Activated CD4-positive, alpha-beta T cell treated with anti-CD3 and anti-CD28 coated beads for 24 hours (primary cell): ENCODE results near the gene FXR2.
A peak's percentile ranks its signal among the peaks of the same experiment; 100 is the strongest.
"Not testable (repeated sequence)": the region's sequence is repeated elsewhere in the genome, so short reads cannot be mapped to it uniquely, and the experiment has no call there.

Experiments
- DNase-seq, 2 donors: peaks; one replicate each; pipeline ENCODE4 v3.0.0-alpha.2; 2020; ENCODE audit warnings: low read depth in 2 of 2

Gene FXR2

GRCh38 chr17:7614425-7615264, at the start of gene FXR2:
Gene FXR2 (minus strand): TSS chr17:7614897. CDS start chr17:7614532, 365 bp downstream.
- DNase-seq = peak; percentile 99

- no peak for DNase-seq
These were observed 42.4 kb upstream of the FXR2 start for GRCh38 chr17:7656958-7657609.

- no peak for DNase-seq
These were observed 40.8 kb upstream of the FXR2 start for GRCh38 chr17:7655541-7655840.

- no peak for DNase-seq
These were observed 40.3 kb upstream of the FXR2 start for GRCh38 chr17:7654832-7655540.

GRCh38 chr17:7652388-7653356, 38.0 kb upstream of the FXR2 start:
- DNase-seq = no peak

- DNase-seq = no peak
These were observed 37.1 kb upstream of the FXR2 start for GRCh38 chr17:7651665-7652387.

GRCh38 chr17:7651097-7651664, 36.5 kb upstream of the FXR2 start:
- DNase-seq = no peak

GRCh38 chr17:7650509-7651096, 35.9 kb upstream of the FXR2 start, which contains the start of gene ATP1B2:
Gene ATP1B2 (plus strand): TSS chr17:7650926. CDS start chr17:7651519, 593 bp downstream.
- DNase-seq = peak; percentile 50

- DNase-seq = no peak
These were observed 32.3 kb upstream of the FXR2 start for GRCh38 chr17:7647018-7647417.

- DNase-seq = no peak
These were observed 31.8 kb upstream of the FXR2 start for GRCh38 chr17:7646457-7646856.

GRCh38 chr17:7644775-7645174, 30.1 kb upstream of the FXR2 start:
- DNase-seq = no peak

GRCh38 chr17:7641635-7642034, 26.9 kb upstream of the FXR2 start:
- not testable (repeated sequence) for DNase-seq

GRCh38 chr17:7640783-7641182, 26.1 kb upstream of the FXR2 start:
- no peak for DNase-seq

- DNase-seq = no peak
These were observed 21.5 kb upstream of the FXR2 start for GRCh38 chr17:7636163-7636562.

GRCh38 chr17:7634384-7634783, 19.7 kb upstream of the FXR2 start:
- peak in 1 of 2 donors; percentile 12 for DNase-seq

- no peak for DNase-seq
These were observed 18.4 kb upstream of the FXR2 start for GRCh38 chr17:7633093-7633492.

GRCh38 chr17:7632492-7632894, 17.8 kb upstream of the FXR2 start:
- no peak for DNase-seq

- DNase-seq = no peak
These were observed 17.0 kb upstream of the FXR2 start for GRCh38 chr17:7631398-7632380.
